HEK293T (cell line): ENCODE measurements around the gene PSMD5.

Experiments used
- CTCF ChIA-PET: fragments of 350-600 bp; formaldehyde crosslinking; extraction: SDS; loops from one replicate; lab custom pipeline; 2021; ENCODE audit warnings: antibody characterized with exemption, inconsistent platforms; lab: Yijun Ruan, JAX
- POLR2A ChIA-PET: fragments of 350-600 bp; formaldehyde crosslinking; extraction: SDS; loops from one replicate; lab custom pipeline; 2020; ENCODE audit warnings: antibody characterized with exemption, inconsistent platforms; lab: Yijun Ruan, JAX
- DNase-seq: peaks from one replicate; pipeline ENCODE4 v3.0.0; 2012; ENCODE audit warnings: mixed read lengths; ENCODE audit errors: extremely low spot score
- FOXA1 ChIP-seq: fragments of 450-650 bp; IDR thresholded peaks from 2 replicates; pipeline ENCODE4 v1.6.1; 2016; ENCODE audit warnings: mild to moderate bottlenecking
- FOXM1 ChIP-seq: fragments of 450-650 bp; IDR thresholded peaks from 2 replicates; pipeline ENCODE4 v1.6.1; 2017; ENCODE audit warnings: mild to moderate bottlenecking, borderline replicate concordance
- PKNOX1 ChIP-seq: fragments of 450-650 bp; IDR thresholded peaks from 2 replicates; pipeline ENCODE4 v1.6.1; 2016
- SP1 ChIP-seq: fragments of 450-650 bp; IDR thresholded peaks from 2 replicates; pipeline ENCODE4 v1.6.1; 2017
- TARDBP ChIP-seq: fragments of 450-650 bp; IDR thresholded peaks from 2 replicates; pipeline ENCODE4 v1.6.1; 2016
- ZNF384 ChIP-seq: fragments of 450-650 bp; IDR thresholded peaks from 2 replicates; pipeline ENCODE4 v1.6.1; 2016

Gene PSMD5

GRCh38 chr9:120767451-120767850 is 75.3 kb downstream of the PSMD5 start:
- ChIA-PET CTCF (no interaction called here), POLR2A (interaction anchor here (1.3 kb wide), 2 partner anchors 25 to 162 kb away, joined by 3 read pairs; no protein-coding TSS in a partner anchor)
- TF ChIP-seq PKNOX1 (no peak), FOXA1 (no peak), ZNF384 (no peak), SP1 (no peak), FOXM1 (no peak), TARDBP (no peak)
- no peak for DNase-seq
